Mammary epithelial cell (primary cell): Measurements from ENCODE around the gene CD3E.

Source experiments
- EZH2 ChIP-seq: IDR thresholded peaks from 2 replicates; pipeline ENCODE4 v1.6.1; 2012; ENCODE audit warnings: low read length, inconsistent platforms, borderline replicate concordance
- TF ChIP-seq, protein P1 (sequence below), 2 donors: IDR thresholded peaks in 1 of 2; conservative IDR thresholded peaks in 1 of 2; 2 replicates each; pipeline ENCODE4 v1.5.1; 2011 to 2012; ENCODE audit warnings: inconsistent platforms in 2 of 2, low read length in 2 of 2, mild to moderate bottlenecking in 2 of 2, control low read depth in 1 of 2, low read depth in 1 of 2; ENCODE audit not compliant: insufficient read depth in 1 of 2; ENCODE audit errors: extremely low read depth in 1 of 2

DNA sequence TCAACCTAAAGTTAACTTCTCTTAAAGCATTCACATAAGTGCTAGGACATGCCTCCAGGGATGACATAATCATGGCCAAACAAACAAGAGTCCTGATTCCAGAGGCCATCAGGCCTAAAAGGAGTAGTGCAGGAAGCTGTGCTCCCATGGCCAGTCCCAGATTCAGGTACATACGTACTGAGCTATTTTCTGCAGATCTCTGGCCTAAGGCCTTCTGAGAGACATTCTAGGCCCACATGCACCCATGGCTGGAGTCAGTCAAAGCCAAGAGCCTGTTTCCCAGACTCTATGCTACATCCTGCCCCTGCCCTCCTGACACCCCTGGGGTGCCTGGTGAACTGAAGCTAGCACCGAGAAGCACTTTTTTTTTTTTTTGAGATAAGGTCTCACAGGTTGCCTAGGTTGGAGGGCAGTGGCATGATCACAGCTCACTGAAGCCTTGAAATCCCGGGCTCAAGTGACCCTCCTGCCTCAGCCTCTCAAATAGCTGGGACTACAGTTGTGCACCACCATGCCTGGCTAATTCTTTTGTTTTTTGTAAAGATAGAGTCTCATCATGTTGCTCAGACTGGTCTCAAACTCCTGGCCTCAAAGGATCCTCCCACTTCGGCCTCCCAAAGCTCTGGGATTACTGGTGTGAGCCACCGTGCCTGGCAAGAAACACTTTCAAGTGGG is 37.4 kb downstream of the CD3E start:
- TF ChIP-seq EZH2: no peak
- TF ChIP-seq, protein P1, sequence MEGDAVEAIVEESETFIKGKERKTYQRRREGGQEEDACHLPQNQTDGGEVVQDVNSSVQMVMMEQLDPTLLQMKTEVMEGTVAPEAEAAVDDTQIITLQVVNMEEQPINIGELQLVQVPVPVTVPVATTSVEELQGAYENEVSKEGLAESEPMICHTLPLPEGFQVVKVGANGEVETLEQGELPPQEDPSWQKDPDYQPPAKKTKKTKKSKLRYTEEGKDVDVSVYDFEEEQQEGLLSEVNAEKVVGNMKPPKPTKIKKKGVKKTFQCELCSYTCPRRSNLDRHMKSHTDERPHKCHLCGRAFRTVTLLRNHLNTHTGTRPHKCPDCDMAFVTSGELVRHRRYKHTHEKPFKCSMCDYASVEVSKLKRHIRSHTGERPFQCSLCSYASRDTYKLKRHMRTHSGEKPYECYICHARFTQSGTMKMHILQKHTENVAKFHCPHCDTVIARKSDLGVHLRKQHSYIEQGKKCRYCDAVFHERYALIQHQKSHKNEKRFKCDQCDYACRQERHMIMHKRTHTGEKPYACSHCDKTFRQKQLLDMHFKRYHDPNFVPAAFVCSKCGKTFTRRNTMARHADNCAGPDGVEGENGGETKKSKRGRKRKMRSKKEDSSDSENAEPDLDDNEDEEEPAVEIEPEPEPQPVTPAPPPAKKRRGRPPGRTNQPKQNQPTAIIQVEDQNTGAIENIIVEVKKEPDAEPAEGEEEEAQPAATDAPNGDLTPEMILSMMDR (conservative IDR thresholded peaks at IDR 0.05 in 1 of 2, IDR thresholded peaks at IDR 0.05 in 1 of 2; ENCODE audit: extremely low read depth in 1 of 2, insufficient read depth in 1 of 2, low read depth in 1 of 2, low read length in 2 of 2): no peak
